ENCODE results near the gene FBLN7.
"Not testable (repeated sequence)": the region's sequence is repeated elsewhere in the genome, so short reads cannot be mapped to it uniquely, and the experiment has no call there.

FBLN7 gene, protein sequence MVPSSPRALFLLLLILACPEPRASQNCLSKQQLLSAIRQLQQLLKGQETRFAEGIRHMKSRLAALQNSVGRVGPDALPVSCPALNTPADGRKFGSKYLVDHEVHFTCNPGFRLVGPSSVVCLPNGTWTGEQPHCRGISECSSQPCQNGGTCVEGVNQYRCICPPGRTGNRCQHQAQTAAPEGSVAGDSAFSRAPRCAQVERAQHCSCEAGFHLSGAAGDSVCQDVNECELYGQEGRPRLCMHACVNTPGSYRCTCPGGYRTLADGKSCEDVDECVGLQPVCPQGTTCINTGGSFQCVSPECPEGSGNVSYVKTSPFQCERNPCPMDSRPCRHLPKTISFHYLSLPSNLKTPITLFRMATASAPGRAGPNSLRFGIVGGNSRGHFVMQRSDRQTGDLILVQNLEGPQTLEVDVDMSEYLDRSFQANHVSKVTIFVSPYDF

DNA sequence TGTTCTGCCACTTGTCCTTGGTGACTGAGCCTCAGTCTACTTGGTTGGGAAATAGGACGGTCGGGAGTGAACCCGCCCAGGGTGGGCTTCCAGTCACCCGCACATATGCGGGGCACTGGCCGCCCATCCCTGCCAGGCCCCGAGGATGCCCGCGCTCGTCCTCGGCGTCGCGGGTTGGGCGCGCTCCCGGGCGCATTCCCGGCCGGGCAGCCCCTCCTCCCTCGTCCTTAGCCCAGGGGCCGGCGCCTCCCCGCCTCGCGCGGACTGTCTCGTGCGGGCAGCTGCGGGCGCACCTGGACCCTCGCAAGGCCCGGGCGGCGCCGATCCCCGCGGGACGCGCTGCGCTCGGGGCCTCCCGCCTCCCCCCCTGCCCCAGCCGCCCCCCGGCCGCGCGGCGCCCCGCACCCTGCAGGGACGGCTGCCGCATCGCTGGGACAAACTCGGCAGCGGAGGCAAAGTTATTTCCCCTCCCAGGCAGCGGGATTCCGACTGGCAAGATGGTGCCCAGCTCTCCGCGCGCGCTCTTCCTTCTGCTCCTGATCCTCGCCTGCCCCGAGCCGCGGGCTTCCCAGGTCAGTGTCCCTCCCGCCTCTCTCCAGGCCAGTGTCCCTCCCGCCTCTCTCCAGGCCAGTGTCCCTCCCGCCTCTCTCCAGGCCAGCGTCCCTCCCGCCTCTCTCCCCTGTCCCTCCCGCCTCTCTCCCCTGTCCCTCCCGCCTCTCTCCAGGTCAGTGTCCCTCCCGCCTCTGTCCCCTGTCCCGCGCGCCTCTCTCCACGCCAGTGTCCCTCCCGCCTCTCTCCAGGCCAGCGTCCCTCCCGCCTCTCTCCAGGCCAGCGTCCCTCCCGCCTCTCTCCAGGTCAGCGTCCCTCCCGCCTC lies at the start of gene FBLN7:
Gene FBLN7, plus strand, starts transcription at position 227 of the 874 bp plus-strand sequence. Its CDS starts 271 bp downstream, at position 498.
- DNase-seq, result peak; percentile 21 to 42 (median 22)

DNA sequence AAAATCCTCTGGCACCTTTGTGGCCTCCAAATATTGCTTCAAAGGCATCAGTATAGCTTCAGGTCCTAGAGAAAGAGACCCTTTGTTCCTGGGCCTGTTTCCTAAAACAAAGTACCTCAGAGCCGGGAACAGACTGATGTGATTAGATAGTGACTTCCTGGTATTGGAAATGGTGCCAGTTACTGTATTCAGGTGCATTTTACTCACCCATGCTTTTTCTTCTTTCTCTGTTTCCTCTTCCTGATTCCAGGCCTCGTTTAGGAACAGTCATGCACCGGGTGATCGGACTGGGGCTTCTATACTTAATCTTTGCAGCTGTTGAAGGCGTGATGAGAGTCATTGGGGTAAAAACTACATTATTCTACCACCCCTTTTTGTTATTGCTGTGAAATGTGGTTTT lies 48.8 kb upstream of the FBLN7 start:
- DNase-seq, result no peak

DNA sequence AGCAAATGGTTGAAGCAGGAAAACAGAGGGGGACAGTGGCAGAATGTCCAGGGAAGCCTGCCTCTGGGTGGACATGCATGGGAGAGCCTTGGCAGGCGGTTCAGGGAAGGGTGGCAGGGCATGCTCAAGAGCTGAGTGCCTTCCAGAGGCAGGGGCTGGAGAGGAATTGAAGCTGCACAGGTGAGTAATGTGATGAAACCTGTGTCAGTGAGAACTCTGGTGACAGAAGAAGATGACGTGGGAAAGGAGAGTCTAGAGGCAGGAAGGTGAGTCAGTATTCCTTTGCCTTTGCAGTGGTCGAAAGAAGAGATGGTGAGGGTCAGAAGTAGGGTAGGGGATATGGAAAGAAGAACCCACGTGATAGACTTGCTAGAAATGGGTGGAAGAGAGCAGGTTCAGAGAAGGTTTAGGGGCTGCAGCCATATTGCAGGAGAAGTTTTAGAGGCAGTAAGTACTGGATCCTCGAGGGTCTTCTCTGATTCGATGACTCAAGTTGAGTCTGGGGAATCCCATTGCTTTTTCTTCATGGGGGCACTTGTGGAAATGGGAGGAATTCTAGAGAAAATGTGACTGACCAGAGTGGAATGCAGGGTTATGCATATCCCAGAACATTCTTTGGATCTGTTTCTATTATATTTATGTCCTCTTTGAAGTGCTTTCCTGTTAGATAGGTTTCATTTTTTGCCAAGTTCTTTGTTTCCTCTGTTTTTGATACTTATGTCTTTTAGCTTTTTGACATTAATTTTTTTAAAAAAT lies 45.7 kb upstream of the FBLN7 start:
- DNase-seq, result no peak

DNA sequence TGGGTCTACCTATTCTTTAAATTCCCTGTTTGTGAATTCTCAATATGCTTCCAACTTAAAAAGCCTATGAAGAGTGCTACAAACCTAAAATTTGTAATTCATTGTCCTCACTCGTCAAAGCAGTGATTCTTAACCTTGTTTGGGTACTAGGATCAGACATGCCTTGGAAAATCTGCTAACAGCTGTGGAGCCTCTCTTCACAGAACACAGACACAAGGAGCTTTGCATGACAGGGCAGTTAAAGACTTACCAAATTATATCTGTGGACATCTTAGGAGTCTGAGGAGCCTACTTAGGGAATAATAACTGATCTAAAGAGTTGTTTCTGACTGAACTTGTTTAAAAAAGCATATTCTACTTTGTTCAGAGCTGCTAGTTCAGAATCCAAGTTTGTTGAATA lies 45.0 kb upstream of the FBLN7 start:
- DNase-seq, result no peak

DNA sequence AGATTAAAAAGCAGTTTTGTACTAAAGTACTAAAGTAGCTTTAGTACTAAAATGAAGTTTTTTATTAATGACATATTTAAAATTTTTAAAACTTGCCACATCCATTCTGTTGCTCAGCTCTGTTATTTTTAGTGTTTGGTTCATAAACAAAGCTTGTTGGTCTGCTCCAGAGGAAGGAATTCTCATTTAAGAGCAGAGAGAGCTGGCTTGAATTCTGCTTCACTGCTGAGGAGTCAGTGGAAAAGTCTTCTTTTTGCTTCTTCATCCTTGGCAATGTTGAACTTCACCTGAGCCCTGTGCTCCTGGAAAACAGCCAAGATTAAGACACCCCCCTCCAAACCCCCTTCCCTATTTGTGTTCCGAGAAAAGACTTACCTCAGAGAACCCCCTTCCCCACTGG lies 42.5 kb upstream of the FBLN7 start:
- DNase-seq, result no peak

DNA sequence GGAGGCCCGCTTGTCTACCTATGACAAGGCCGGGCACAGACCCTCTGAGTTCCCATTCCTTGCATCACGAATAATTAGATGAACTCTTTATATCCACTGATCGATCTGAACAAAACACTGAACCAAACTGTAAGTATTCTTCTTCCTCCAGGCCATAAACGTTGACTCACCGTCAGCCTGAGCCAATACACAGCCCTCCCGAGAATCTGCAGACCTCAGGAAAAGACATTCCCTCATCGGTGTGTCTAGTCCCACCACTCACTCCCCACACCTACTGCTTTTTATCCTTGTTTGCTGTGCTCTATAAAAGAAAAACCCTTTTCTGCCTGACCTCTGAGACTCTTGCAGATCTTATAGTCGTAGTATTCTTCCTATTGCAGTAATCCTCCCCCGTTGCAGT lies 42.1 kb upstream of the FBLN7 start:
- DNase-seq, result no peak

DNA sequence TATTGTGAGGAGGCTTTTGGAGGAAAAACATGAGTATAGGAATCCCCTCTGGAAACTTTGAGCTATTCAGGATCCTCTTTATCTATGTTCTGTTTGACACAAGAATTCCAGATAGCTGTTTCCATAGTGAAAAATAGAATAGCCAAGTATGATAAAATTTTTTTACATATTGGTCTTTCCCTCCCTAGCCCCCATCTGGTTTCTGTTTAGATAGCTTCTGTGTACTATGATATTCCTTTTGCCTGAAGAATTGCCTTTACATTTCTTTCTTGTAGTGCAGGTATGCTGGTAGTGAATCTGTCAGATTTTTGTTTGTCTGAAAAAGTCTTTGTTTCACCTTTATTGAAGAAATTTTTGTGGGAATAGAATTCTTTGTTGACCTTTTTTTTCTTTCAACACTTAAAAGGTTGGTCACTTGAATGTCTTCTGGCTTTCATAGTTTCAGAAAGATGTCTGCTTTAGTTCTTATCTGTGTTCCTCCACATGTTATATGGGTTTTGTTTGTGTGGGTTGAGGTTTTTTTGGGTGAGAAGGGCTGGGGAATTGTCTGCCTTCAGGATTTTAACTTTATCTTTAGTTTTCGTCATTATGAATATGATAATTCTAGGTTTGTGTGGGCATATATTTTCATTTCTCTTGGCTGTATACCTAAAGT lies 29.9 kb upstream of the FBLN7 start:
- no peak for DNase-seq

DNA sequence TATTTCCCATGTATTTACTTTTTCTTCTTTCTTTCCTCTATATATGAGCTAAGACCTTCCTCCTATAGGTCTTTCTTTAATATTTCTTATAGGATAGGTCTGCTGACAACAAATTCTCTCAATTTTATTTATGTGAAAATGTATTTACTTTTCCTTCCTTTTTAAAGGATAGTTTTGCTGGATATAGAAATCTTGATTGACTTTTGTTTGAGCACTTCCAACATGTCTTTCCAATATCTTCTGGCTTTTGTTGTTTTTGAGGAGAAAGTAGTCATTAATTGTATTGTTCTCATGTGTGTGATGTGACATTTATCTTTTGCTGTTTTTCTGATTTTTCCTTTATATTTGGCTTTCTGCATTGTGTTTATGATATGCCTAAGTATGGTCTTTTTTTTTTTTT lies 28.9 kb upstream of the FBLN7 start:
- no peak for DNase-seq

DNA sequence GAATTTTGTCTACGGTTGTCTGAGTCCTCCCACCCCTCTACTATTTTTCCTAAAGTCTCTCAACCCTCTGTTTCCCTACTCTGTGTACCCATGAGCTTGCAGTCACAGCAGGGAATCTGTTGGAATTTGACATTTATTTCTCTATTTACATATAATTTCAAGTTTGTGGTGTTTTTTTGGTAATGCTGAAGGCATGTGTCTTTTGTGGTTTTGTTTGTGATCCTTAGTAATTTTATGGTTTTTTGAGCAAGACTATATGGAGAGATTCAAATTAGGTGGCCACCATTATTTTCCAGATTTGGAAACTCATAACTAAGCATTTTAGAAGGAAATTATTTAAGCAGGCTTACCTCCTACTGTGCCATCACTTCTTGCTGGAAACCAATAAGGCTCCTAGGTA lies 27.2 kb upstream of the FBLN7 start:
- DNase-seq, result no peak

DNA sequence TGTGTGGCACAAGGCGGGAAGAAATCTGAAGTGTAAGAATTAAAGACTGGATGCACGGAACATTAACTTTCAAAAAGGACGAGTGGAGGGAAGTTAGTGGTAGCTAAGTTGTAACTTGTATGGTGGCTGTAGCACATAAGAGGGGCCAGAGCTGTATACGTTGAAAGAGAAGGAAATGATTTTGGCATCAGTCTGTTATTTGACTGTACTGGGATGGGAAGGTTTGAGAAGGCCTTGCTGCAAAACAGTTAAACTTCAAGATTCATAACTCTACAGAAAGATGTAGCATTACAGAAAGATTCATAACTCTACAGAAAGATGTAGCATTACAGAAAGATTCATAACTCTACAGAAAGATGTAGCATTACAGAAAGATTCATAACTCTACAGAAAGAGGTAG lies 24.8 kb upstream of the FBLN7 start:
- DNase-seq, result not testable (repeated sequence)

DNA sequence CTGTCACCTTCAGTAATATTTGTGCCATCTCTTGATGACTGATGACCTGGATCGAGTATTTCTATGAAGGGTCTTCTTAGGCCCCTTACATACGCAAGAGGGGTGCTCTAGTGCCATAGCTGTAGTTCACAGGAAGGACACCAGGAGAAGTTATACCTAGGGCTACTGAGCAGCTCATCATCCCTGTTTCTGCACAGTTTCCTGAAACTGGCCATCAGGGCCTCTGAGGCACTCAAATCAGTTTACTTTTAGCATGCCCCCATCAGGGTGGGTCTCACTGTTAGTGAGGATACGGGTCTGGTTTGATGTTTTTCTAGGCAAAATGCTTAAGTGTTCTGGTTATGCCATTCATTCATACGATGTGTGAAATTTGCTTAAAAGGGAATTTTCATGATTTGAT lies 20.0 kb upstream of the FBLN7 start:
- no peak for DNase-seq

DNA sequence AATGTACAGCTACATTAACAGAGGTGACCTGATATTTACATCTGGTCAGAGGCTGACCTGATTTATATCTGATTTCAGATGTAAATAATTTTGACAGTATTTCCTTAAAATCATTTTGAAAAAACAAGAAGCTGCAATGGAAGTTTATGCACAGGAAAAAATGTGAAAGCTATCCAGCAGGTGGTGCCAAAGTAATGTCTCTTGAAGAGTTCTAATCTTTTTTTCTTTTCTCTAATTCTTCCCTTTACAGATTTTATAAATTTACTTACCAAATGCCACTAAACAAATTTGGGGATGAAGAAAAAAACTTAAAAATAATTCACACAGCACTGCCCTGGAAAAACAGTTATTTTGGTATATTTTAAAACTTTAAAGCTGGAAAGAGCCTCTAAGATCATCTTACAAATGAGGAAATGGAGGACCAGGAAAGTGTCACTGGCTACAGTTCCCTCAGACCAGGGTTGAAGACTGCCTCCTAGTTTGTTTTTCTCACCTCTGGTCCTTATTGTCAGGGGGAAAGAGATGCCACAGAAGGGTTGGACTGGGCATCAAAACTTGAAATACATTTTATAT lies 16.4 kb upstream of the FBLN7 start:
- DNase-seq, result peak; percentile 65 to 70 (median 67)

DNA sequence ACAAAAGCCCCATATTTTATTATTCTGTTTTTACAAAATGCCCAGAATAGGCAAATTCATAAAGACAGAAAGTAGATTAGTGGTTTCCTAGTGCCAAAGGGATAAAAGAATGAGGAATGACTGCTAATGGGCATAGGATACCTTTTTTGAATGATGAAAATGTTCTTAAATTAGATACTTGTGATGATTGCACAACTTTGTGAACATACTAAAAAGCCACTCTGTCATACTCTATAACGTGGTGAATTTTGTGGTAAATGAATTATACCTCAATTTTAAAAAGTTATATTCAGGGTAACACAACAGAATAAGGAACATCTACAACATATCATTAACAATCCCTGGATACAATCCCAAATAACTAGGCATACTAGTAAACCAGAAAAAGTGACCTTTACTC lies 9.1 kb upstream of the FBLN7 start:
- DNase-seq, result peak in 1 of 3 donors; percentile 17

DNA sequence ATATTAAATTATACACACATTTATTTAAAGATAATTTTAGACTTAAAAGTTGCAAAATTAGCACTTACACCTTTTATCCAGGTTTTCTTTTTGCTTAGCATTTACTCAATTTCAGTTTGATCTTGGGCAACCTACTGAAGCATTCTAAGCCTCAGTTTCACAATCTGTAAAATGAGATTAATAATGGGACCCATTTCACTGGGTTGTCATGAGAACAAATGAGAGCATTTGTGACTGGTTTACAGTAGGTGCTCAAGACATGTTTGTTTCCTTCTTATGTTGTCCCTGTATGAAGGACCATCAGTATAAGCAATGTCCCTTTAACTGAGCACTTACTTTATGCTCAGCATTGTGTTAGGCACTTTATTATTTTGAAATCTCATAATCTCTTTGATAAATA lies 4.8 kb upstream of the FBLN7 start:
- DNase-seq, result no peak

DNA sequence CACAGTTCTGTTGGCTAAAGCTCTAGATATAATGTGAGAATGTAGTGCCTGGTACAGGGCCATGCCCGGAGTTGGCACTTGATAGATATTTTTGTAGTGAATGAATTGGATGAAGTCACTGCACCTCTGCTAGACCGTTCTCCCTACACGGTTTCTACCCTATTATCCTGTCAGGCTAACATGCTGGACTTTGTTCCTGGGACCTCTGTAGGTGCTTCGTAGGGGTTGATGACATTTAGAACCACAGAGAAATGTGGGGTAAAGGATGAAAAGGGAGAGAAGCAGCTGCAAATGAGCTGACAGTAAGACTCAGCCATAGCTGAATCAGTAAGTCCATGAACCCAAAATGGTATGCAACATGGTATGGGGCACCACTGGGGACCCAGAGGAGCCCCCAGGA lies 4.1 kb upstream of the FBLN7 start:
- DNase-seq, result no peak

DNA sequence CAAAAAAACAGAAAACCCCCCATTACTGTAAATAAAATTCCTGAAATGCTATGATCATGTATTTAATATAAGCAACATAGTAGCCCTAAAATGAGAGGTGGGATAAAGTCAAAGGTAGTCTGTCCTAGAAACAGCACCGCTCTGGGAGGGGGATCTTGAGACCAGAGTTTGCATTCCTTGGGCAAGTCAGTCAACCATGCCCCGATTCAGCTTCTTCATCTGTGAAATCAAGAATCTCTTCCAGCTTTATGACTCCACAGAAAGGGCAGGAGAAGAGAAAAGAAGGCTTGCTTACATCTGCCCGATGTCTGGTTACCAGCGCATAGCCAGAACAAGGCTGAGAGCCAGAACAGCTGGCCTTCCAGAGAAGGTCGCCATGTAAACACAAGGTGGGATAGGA lies 2.1 kb upstream of the FBLN7 start:
- DNase-seq, result no peak

DNA sequence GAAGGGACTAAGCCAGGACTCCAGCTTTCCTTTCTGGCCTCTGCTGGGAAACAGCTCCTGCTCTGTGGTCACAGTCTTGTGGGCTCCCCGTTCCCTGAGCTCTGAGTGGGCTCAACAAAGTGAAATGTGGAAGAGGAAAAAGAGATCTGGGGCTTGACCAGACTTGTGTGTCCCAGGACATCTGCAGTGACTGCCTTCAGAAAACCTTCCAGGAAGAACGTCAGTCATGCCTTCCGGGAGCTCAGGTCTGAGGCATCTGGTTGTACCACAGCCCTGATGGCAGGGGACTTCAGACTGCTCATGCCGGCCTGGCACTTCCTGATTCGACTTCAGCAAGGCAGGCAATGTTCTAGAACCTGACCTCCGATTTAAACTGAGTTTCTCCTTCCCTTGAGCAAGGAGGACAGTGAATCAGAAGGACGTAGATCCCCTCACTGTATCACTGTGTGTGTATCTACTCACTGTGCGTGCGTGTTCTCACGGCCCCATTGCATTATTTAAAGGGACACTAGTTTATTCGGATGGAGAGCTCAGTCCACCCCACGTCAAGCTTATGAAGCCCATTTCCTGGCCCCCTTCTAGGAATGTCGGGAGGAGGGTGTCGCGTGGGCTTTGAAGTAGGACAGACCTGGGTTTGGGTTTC lies 548 bp upstream of the FBLN7 start:
- peak; percentile 78 to 87 (median 79) for DNase-seq

DNA sequence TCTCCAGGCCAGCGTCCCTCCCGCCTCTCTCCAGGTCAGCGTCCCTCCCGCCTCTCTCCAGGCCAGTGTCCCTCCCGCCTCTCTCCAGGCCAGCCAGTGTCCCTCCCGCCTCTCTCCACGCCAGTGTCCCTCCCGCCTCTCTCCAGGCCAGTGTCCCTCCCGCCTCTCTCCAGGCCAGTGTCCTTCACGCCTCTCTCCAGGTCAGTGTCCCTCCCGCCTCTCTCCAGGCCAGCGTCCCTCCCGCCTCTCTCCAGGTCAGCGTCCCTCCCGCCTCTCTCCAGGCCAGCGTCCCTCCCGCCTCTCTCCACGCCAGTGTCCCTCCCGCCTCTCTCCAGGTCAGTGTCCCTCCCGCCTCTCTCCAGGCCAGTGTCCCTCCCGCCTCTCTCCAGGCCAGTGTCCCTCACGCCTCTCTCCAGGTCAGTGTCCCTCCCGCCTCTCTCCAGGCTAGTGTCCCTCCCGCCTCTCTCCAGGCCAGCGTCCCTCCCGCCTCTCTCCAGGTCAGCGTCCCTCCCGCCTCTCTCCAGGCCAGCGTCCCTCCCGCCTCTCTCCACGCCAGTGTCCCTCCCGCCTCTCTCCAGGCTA lies 939 bp downstream of the FBLN7 start:
- DNase-seq, result not testable (repeated sequence)

DNA sequence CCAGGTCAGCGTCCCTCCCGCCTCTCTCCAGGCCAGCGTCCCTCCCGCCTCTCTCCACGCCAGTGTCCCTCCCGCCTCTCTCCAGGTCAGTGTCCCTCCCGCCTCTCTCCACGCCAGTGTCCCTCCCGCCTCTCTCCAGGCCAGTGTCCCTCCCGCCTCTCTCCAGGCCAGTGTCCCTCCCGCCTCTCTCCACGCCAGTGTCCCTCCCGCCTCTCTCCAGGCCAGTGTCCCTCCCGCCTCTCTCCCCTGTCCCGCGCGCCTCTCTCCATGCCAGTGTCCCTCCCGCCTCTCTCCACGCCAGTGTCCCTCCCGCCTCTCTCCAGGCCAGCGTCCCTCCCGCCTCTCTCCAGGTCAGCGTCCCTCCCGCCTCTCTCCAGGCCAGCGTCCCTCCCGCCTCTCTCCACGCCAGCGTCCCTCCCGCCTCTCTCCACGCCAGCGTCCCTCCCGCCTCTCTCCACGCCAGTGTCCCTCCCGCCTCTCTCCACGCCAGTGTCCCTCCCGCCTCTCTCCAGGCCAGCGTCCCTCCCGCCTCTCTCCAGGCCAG lies 1.5 kb downstream of the FBLN7 start:
- DNase-seq, result not testable (repeated sequence)

DNA sequence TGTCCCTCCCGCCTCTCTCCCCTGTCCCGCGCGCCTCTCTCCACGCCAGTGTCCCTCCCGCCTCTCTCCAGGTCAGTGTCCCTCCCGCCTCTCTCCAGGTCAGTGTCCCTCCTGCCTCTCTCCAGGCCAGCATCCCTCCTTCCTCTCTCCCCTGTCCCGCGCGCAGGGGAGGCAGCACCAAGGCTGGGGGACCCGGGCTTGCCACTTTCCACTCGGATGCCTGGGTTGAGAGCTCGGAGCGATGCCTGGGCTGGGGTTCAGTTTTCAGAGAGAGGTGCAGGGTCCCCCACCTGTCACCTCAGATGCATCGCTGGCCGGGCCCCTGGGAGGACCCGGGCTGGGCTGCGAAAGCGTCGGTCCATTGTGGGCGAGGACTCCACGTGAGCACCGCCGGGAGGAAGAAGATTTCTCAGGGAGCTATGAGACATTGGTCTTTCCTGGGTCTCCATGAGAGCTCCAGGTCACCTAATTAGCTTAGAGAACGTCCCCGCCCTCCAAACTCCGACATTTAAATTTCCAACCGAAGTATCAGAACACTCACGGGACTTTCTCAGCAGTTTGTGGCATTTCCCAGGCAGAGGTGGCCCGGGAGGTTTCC lies 2.1 kb downstream of the FBLN7 start:
- DNase-seq, result peak in 2 of 3 donors; percentile 33 to 37
